IPS DF 6.9 (cell line): ENCODE results near the gene ZBTB48.
"Not testable (repeated sequence)": the region's sequence is repeated elsewhere in the genome, so short reads cannot be mapped to it uniquely, and the experiment has no call there.

ENCODE experiments used
- DNase-seq: peaks from one replicate; pipeline ENCODE4 v3.0.0-alpha.2; 2013; ENCODE audit warnings: low read depth, low spot score
- H3K27ac ChIP-seq: one replicate; pipeline ENCODE4 v1.5.1; 2013; ENCODE audit warnings: low read length, control low read depth
- H3K27me3 ChIP-seq: 2 replicates; pipeline ENCODE4 v1.6.1; 2013; ENCODE audit warnings: mild to moderate bottlenecking, low read length; ENCODE audit not compliant: control insufficient read depth, insufficient read depth
- H3K36me3 ChIP-seq: 2 replicates; pipeline ENCODE4 v1.6.1; 2013; ENCODE audit warnings: low read length; ENCODE audit not compliant: control insufficient read depth, insufficient read depth
- H3K4me1 ChIP-seq: 2 replicates; pipeline ENCODE4 v1.6.1; 2013; ENCODE audit warnings: low read length; ENCODE audit not compliant: control insufficient read depth, insufficient read depth
- H3K4me3 ChIP-seq: 2 replicates; pipeline ENCODE4 v1.5.1; 2013; ENCODE audit warnings: mild to moderate bottlenecking, low read length
- H3K9me3 ChIP-seq: 2 replicates; pipeline ENCODE4 v1.6.1; 2013; ENCODE audit warnings: low read length, inconsistent platforms; ENCODE audit not compliant: control insufficient read depth, insufficient read depth
- WGBS: extraction: QIAGEN DNeasy Blood & Tissue Kit; methylation state at CpG from one replicate; pipeline ENCODE4 v1.1.7; 2013; ENCODE audit warnings: mixed read lengths, missing lambda C conversion rate; ENCODE audit not compliant: insufficient read length, insufficient coverage; 5-methylcytosine and 5-hydroxymethylcytosine counted together

Gene ZBTB48

GRCh38 chr1:6547301-6547700, 32.5 kb upstream of the ZBTB48 start:
- Histone ChIP-seq H3K27ac (no peak overlapping the region), H3K36me3 (peaks cover 31% of the 10 kb centered on the region), H3K4me1 (no peaks in the 10 kb centered on the region), H3K27me3 (no peaks in the 10 kb centered on the region), H3K4me3 (no peak overlapping the region), H3K9me3 (no peaks in the 10 kb centered on the region)
- no peak for DNase-seq
- no CpG with 5 or more reads among the region's 4 CpGs for WGBS

- peak; percentile 76 for DNase-seq
- H3K27ac ChIP-seq, result no peak within 1 kb of the TSS
- peak within 1 kb of the TSS; percentile 96 for H3K4me3 ChIP-seq
- no peaks in the 10 kb centered on the region for H3K9me3 ChIP-seq
- no peaks in the 10 kb centered on the region for H3K27me3 ChIP-seq
- H3K36me3 ChIP-seq, result peaks cover 3% of the 10 kb centered on the region; the same call in 1 of the 2 replicates
- no peaks in the 10 kb centered on the region for H3K4me1 ChIP-seq
- no CpG with 5 or more reads among the region's 87 CpGs for WGBS
Observed at GRCh38 chr1:6554031-6554906, 25.5 kb upstream of the ZBTB48 start, which contains the start of gene NOL9. TSS of gene NOL9 (minus strand) at chr1:6554513. CDS start at chr1:6554502, 11 bp downstream.

GRCh38 chr1:6554907-6555778, 24.7 kb upstream of the ZBTB48 start, which contains the start of gene TAS1R1:
TSS of gene TAS1R1 (plus strand) at chr1:6555307. CDS start at chr1:6555374, 67 bp downstream.
- no peaks in the 10 kb centered on the region for H3K4me1 ChIP-seq
- H3K36me3 ChIP-seq, result no peaks in the 10 kb centered on the region; the same call in 1 of the 2 replicates
- DNase-seq, result no peak
- WGBS, result no CpG with 5 or more reads among the region's 19 CpGs
- H3K27ac ChIP-seq, result no peak within 1 kb of the TSS
- H3K4me3 ChIP-seq, result peak within 1 kb of the TSS; percentile 96
- no peaks in the 10 kb centered on the region for H3K27me3 ChIP-seq
- H3K9me3 ChIP-seq, result no peaks in the 10 kb centered on the region

GRCh38 chr1:6557597-6557996, 22.2 kb upstream of the ZBTB48 start:
- no peaks in the 10 kb centered on the region for H3K4me1 ChIP-seq
- no peaks in the 10 kb centered on the region for H3K27me3 ChIP-seq
- no peak overlapping the region for H3K27ac ChIP-seq
- no peak overlapping the region for H3K4me3 ChIP-seq
- H3K9me3 ChIP-seq, result no peaks in the 10 kb centered on the region
- H3K36me3 ChIP-seq, result no peaks in the 10 kb centered on the region
- WGBS, result no CpG with 5 or more reads among the region's 1 CpG
- no peak for DNase-seq

- not testable (repeated sequence) for H3K4me3 ChIP-seq, H3K9me3 ChIP-seq, H3K4me1 ChIP-seq, H3K36me3 ChIP-seq, H3K27me3 ChIP-seq, H3K27ac ChIP-seq, DNase-seq
- no CpG with 5 or more reads among the region's 11 CpGs for WGBS
Observed at GRCh38 chr1:6559161-6559560, 20.6 kb upstream of the ZBTB48 start.

GRCh38 chr1:6560267-6560666, 19.5 kb upstream of the ZBTB48 start:
- Histone ChIP-seq H3K4me1 (no peaks in the 10 kb centered on the region), H3K27ac (no peak overlapping the region), H3K27me3 (no peaks in the 10 kb centered on the region), H3K36me3 (no peaks in the 10 kb centered on the region), H3K4me3 (no peak overlapping the region), H3K9me3 (no peaks in the 10 kb centered on the region)
- no CpG with 5 or more reads among the region's 9 CpGs for WGBS
- no peak for DNase-seq

GRCh38 chr1:6569033-6569432, 10.8 kb upstream of the ZBTB48 start:
- Histone ChIP-seq H3K4me3 (no peak overlapping the region), H3K27ac (no peak overlapping the region), H3K27me3 (no peaks in the 10 kb centered on the region), H3K36me3 (no peaks in the 10 kb centered on the region), H3K9me3 (no peaks in the 10 kb centered on the region; the same call in 1 of the 2 replicates), H3K4me1 (no peaks in the 10 kb centered on the region)
- WGBS, result 100% methylated on average over 4 of the region's 11 CpGs
- no peak for DNase-seq

- no peaks in the 10 kb centered on the region for H3K27me3 ChIP-seq
- H3K9me3 ChIP-seq, result no peaks in the 10 kb centered on the region; the same call in 1 of the 2 replicates
- H3K36me3 ChIP-seq, result no peaks in the 10 kb centered on the region
- H3K4me1 ChIP-seq, result no peaks in the 10 kb centered on the region
- no CpG with 5 or more reads among the region's 3 CpGs for WGBS
- no peak overlapping the region for H3K4me3 ChIP-seq
- H3K27ac ChIP-seq, result no peak overlapping the region
- DNase-seq, result no peak
Observed at GRCh38 chr1:6570100-6570499, 9.7 kb upstream of the ZBTB48 start.

GRCh38 chr1:6570987-6571386, 8.8 kb upstream of the ZBTB48 start:
- no peaks in the 10 kb centered on the region for H3K36me3 ChIP-seq
- DNase-seq, result no peak
- no peak overlapping the region for H3K4me3 ChIP-seq
- no peak overlapping the region for H3K27ac ChIP-seq
- no peaks in the 10 kb centered on the region; the same call in 1 of the 2 replicates for H3K9me3 ChIP-seq
- H3K27me3 ChIP-seq, result no peaks in the 10 kb centered on the region
- no CpG with 5 or more reads among the region's 5 CpGs for WGBS
- no peaks in the 10 kb centered on the region for H3K4me1 ChIP-seq

GRCh38 chr1:6572653-6573383, 7.0 kb upstream of the ZBTB48 start:
- no peak overlapping the region for H3K4me3 ChIP-seq
- no peaks in the 10 kb centered on the region for H3K9me3 ChIP-seq
- DNase-seq, result no peak
- no CpG with 5 or more reads among the region's 12 CpGs for WGBS
- no peaks in the 10 kb centered on the region for H3K27me3 ChIP-seq
- no peaks in the 10 kb centered on the region for H3K4me1 ChIP-seq
- H3K27ac ChIP-seq, result no peak overlapping the region
- H3K36me3 ChIP-seq, result no peaks in the 10 kb centered on the region
